ENCODE measurements around the gene MYO1E.

GRCh38 chr15:59252137-59252536 lies 120.5 kb downstream of the MYO1E start:
- TF ChIP-seq REST (IDR thresholded peaks at IDR 0.05; ENCODE audit: borderline replicate concordance) (no peak), CTCF (IDR thresholded peaks at IDR 0.05; ENCODE audit: poor library complexity, severe bottlenecking) (no peak), POLR2AphosphoS5 (IDR thresholded peaks at IDR 0.05) (no peak), EP300 (conservative IDR thresholded peaks at IDR 0.05; ENCODE audit: poor library complexity, severe bottlenecking) (no peak)
